ENCODE results near the gene EIF3A.
A peak's percentile ranks its signal among the peaks of the same experiment; 100 is the strongest.
"Not testable (repeated sequence)": the region's sequence is repeated elsewhere in the genome, so short reads cannot be mapped to it uniquely, and the experiment has no call there.

Gene EIF3A

DNA sequence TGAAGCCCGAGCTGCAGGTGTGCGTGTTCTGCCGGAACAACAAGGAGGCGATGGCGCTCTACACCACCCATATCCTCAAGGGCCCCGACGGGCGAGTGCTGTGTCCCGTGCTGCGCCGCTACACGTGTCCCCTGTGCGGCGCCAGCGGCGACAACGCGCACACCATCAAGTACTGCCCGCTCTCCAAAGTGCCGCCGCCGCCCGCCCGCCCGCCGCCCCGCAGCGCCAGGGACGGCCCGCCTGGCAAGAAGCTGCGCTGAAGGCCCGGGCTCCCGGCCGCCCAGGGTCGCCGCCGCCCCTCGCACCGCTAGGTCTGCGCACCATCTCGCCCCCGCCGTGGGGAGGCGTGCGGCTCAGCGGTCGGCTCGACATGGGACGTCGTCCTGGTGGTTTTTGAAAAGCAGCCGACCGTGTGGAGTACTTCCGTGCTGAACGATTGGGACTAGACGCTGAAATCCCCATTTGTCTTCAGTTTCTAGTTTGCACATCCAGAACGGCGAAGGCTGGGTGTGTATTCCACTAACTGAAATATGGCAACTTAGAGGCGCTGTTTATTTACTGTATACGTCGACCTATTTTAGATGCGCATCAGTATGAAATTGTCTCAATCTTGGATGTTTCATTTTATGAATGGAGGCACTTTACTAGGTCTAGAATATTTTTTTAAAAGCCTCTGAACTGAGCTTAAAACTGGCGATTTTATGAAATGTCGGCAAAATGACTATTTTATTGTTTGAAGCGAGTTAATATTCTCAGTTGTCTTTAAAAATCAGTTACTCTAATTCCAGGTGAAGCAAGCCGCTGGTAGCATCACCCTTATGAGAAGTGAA lies 50.0 kb downstream of the EIF3A start:
- Histone ChIP-seq H3K9me2 (ENCODE audit: low read depth, low read length) (no peaks in the 10 kb centered on the region), H3K9me3 (ENCODE audit: low read length) (no peaks in the 10 kb centered on the region), H3K79me2 (ENCODE audit: insufficient read depth, low read length) (no peaks in the 10 kb centered on the region), H3K27ac (ENCODE audit: low read depth, low read length, poor library complexity, severe bottlenecking) (no peak overlapping the region), H3K4me2 (ENCODE audit: low read length) (peak overlapping the region; percentile 82), H3K36me3 (ENCODE audit: insufficient read depth, low read length) (peaks cover 34% of the 10 kb centered on the region), H3K9ac (ENCODE audit: low read length) (peak overlapping the region; percentile 44; the same call in 1 of the 2 replicates), H3K27me3 (ENCODE audit: insufficient read depth, low read length) (no peaks in the 10 kb centered on the region), H3K4me3 (ENCODE audit: low read depth, low read length, poor library complexity, severe bottlenecking) (peak overlapping the region; percentile 57), H2AFZ (ENCODE audit: low read length) (no peak overlapping the region), H3K4me1 (ENCODE audit: insufficient read depth, low read length, severe bottlenecking) (peaks cover 25% of the 10 kb centered on the region), H3F3A (ENCODE audit: insufficient read depth, low read length) (peaks cover 11% of the 10 kb centered on the region; the same call in 1 of the 2 replicates), H4K20me1 (ENCODE audit: insufficient read depth, low read length) (no peaks in the 10 kb centered on the region)
- TF ChIP-seq EZH2 (IDR thresholded peaks at IDR 0.05; ENCODE audit: borderline replicate concordance, low read length), result no peak
- TF ChIP-seq, protein P1, sequence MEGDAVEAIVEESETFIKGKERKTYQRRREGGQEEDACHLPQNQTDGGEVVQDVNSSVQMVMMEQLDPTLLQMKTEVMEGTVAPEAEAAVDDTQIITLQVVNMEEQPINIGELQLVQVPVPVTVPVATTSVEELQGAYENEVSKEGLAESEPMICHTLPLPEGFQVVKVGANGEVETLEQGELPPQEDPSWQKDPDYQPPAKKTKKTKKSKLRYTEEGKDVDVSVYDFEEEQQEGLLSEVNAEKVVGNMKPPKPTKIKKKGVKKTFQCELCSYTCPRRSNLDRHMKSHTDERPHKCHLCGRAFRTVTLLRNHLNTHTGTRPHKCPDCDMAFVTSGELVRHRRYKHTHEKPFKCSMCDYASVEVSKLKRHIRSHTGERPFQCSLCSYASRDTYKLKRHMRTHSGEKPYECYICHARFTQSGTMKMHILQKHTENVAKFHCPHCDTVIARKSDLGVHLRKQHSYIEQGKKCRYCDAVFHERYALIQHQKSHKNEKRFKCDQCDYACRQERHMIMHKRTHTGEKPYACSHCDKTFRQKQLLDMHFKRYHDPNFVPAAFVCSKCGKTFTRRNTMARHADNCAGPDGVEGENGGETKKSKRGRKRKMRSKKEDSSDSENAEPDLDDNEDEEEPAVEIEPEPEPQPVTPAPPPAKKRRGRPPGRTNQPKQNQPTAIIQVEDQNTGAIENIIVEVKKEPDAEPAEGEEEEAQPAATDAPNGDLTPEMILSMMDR (IDR thresholded peaks at IDR 0.05; ENCODE audit: low read length), result peak; percentile 28

DNA sequence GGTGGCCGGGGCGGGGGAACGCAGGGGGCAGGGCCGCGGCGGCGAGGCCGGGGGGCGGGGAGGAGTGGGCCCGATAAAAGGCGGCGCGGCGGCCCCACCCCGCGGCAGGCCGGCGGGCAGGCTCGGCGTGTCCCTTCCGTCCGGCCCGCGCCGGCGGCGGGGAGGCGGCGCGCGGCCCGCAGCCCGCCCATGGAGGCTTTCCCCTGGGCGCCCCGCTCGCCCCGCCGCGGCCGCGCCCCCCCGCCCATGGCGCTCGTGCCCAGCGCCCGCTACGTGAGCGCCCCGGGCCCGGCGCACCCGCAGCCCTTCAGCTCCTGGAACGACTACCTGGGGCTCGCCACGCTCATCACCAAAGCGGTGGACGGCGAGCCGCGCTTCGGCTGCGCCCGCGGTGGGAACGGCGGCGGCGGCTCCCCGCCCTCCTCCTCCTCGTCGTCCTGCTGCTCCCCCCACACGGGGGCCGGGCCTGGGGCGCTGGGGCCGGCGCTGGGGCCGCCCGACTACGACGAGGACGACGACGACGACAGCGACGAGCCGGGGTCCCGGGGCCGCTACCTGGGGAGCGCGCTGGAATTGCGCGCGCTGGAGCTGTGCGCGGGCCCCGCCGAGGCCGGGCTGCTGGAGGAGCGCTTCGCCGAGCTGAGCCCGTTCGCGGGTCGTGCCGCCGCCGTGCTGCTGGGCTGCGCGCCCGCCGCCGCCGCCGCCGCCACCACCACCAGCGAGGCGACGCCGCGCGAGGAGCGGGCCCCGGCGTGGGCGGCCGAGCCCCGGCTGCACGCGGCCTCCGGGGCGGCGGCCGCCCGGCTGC lies 50.8 kb downstream of the EIF3A start, which contains the start of gene NANOS1:
Gene NANOS1 (plus strand): TSS at position 102 of the 808 bp plus-strand sequence. CDS start 88 bp downstream, at position 190.
- H3K27me3 ChIP-seq (ENCODE audit: insufficient read depth, low read length), result no peaks in the 10 kb centered on the region; the same call in 1 of the 2 replicates
- H3K9ac ChIP-seq (ENCODE audit: low read length), result peak within 1 kb of the TSS; percentile 64; the same call in 1 of the 2 replicates
- no peaks in the 10 kb centered on the region for H3K9me3 ChIP-seq (ENCODE audit: low read length)
- H3K79me2 ChIP-seq (ENCODE audit: insufficient read depth, low read length), result no peaks in the 10 kb centered on the region
- H2AFZ ChIP-seq (ENCODE audit: low read length), result no peak within 1 kb of the TSS
- TF ChIP-seq, protein P1 (IDR thresholded peaks at IDR 0.05; ENCODE audit: low read length), result no peak
- TF ChIP-seq EZH2 (IDR thresholded peaks at IDR 0.05; ENCODE audit: borderline replicate concordance, low read length), result no peak
- no peak within 1 kb of the TSS for H3K27ac ChIP-seq (ENCODE audit: low read depth, low read length, poor library complexity, severe bottlenecking)
- H3K4me1 ChIP-seq (ENCODE audit: insufficient read depth, low read length, severe bottlenecking), result peaks cover 25% of the 10 kb centered on the region
- no peaks in the 10 kb centered on the region for H3K9me2 ChIP-seq (ENCODE audit: low read depth, low read length)
- peaks cover 31% of the 10 kb centered on the region for H3K36me3 ChIP-seq (ENCODE audit: insufficient read depth, low read length)
- H3K4me3 ChIP-seq (ENCODE audit: low read depth, low read length, poor library complexity, severe bottlenecking), result peak within 1 kb of the TSS; percentile 70
- H4K20me1 ChIP-seq (ENCODE audit: insufficient read depth, low read length), result no peaks in the 10 kb centered on the region
- H3F3A ChIP-seq (ENCODE audit: insufficient read depth, low read length), result peaks cover 11% of the 10 kb centered on the region; the same call in 1 of the 2 replicates
- H3K4me2 ChIP-seq (ENCODE audit: low read length), result peak within 1 kb of the TSS; percentile 82

DNA sequence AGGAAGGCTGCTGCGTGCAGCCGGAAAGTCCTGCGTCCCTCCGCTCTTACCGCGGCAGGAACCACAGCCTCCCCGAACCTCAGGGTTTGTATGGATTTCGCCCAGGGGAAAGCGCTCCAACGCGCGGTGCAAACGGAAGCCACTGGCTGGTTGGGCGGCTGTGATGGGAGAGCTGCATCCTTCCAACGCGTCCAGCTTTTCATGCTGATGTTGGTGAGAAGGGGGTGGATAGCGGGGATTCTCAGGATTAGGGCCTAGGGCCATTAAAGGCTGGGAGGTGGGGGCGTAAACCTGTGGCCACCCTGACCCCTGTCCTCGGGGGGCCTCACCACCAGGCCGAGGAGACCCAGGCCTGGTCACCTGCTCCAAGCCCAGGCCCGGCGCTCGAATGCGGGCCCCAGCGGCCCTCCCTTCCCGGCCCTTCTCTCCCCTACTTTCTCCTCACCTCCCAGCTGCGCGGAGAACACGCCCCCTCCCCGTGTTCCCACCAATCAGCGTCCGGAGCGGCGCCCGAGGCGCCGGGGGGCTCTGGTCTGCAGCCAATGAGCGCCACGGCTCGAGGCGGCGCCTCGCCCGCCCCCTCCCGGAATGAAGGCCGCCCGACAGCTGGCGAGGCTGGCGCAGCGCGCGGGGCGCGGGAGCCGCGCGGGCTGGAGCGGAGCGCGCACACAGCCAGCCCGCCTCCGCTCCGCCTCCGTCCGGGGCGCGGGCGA lies 51.6 kb downstream of the EIF3A start:
- no peaks in the 10 kb centered on the region for H3K9me2 ChIP-seq (ENCODE audit: low read depth, low read length)
- H3K4me2 ChIP-seq (ENCODE audit: low read length), result peak overlapping the region; percentile 42
- no peak for TF ChIP-seq EZH2 (IDR thresholded peaks at IDR 0.05; ENCODE audit: borderline replicate concordance, low read length)
- TF ChIP-seq, protein P1 (IDR thresholded peaks at IDR 0.05; ENCODE audit: low read length), result no peak
- H3K9me3 ChIP-seq (ENCODE audit: low read length), result no peaks in the 10 kb centered on the region
- no peak overlapping the region for H3K9ac ChIP-seq (ENCODE audit: low read length)
- H3K36me3 ChIP-seq (ENCODE audit: insufficient read depth, low read length), result peaks cover 23% of the 10 kb centered on the region
- H3K27me3 ChIP-seq (ENCODE audit: insufficient read depth, low read length), result no peaks in the 10 kb centered on the region; the same call in 1 of the 2 replicates
- H2AFZ ChIP-seq (ENCODE audit: low read length), result no peak overlapping the region
- H3K4me1 ChIP-seq (ENCODE audit: insufficient read depth, low read length, severe bottlenecking), result peaks cover 25% of the 10 kb centered on the region
- no peaks in the 10 kb centered on the region for H3K79me2 ChIP-seq (ENCODE audit: insufficient read depth, low read length)
- H3K4me3 ChIP-seq (ENCODE audit: low read depth, low read length, poor library complexity, severe bottlenecking), result peak overlapping the region; percentile 36
- H4K20me1 ChIP-seq (ENCODE audit: insufficient read depth, low read length), result no peaks in the 10 kb centered on the region
- peaks cover 11% of the 10 kb centered on the region; the same call in 1 of the 2 replicates for H3F3A ChIP-seq (ENCODE audit: insufficient read depth, low read length)
- H3K27ac ChIP-seq (ENCODE audit: low read depth, low read length, poor library complexity, severe bottlenecking), result no peak overlapping the region

GRCh38 chr10:119028445-119028899 lies 52.1 kb downstream of the EIF3A start:
- peaks cover 11% of the 10 kb centered on the region; the same call in 1 of the 2 replicates for H3F3A ChIP-seq (ENCODE audit: insufficient read depth, low read length)
- H3K27ac ChIP-seq (ENCODE audit: low read depth, low read length, poor library complexity, severe bottlenecking); H3K4me2 ChIP-seq (ENCODE audit: low read length); H3K79me2 ChIP-seq (ENCODE audit: insufficient read depth, low read length); H3K9me3 ChIP-seq (ENCODE audit: low read length); H3K9ac ChIP-seq (ENCODE audit: low read length); H3K9me2 ChIP-seq (ENCODE audit: low read depth, low read length); H3K4me3 ChIP-seq (ENCODE audit: low read depth, low read length, poor library complexity, severe bottlenecking); H2AFZ ChIP-seq (ENCODE audit: low read length); H3K27me3 ChIP-seq (ENCODE audit: insufficient read depth, low read length); H4K20me1 ChIP-seq (ENCODE audit: insufficient read depth, low read length): not testable (repeated sequence)
- H3K36me3 ChIP-seq (ENCODE audit: insufficient read depth, low read length), result peaks cover 17% of the 10 kb centered on the region
- H3K4me1 ChIP-seq (ENCODE audit: insufficient read depth, low read length, severe bottlenecking), result peaks cover 25% of the 10 kb centered on the region
